GM23338 (cell line): ENCODE data around the gene HSPBP1. TPM values are rescaled to one million over a fixed set of nuclear protein-coding genes. Genes with fewer than 3 reads are reported as not detected.
A peak's percentile ranks its signal among the peaks of the same experiment; 100 is the strongest.

Experiments
- ATAC-seq: fragments of 200-7000 bp; cut with Tn5 transposase; 3 replicates; pipeline ENCODE4 v1.9.1; 2020
- DNase-seq: peaks from one replicate; pipeline ENCODE4 v3.0.0-alpha.2; 2015; ENCODE audit warnings: low spot score
- H2AFZ ChIP-seq: fragments of 200-600 bp; sonication (generic); 2 replicates; pipeline ENCODE4 v1.8.0; 2016; ENCODE audit warnings: antibody characterized with exemption, mild to moderate bottlenecking, moderate library complexity
- H3F3A ChIP-seq: fragments of 200-600 bp; sonication (generic); replicated peaks from 2 replicates; pipeline ENCODE4 v1.8.0; 2017; ENCODE audit warnings: antibody characterized with exemption, mixed run types, low read depth
- H3K27ac ChIP-seq: fragments of 200-600 bp; sonication (generic); 2 replicates; pipeline ENCODE4 v1.6.1; 2016; ENCODE audit warnings: low read depth
- H3K27me3 ChIP-seq: fragments of 200-600 bp; sonication (generic); 2 replicates; pipeline ENCODE4 v1.8.0; 2016; ENCODE audit warnings: mild to moderate bottlenecking, mixed run types, moderate library complexity; ENCODE audit not compliant: insufficient read depth
- H3K36me3 ChIP-seq: fragments of 200-600 bp; sonication (generic); 2 replicates; pipeline ENCODE4 v1.8.0; 2016; ENCODE audit warnings: mild to moderate bottlenecking; ENCODE audit not compliant: insufficient read depth
- H3K4me1 ChIP-seq: fragments of 200-600 bp; sonication (generic); 2 replicates; pipeline ENCODE4 v1.8.0; 2016; ENCODE audit warnings: mild to moderate bottlenecking, moderate library complexity; ENCODE audit not compliant: insufficient read depth
- H3K4me2 ChIP-seq: fragments of 200-600 bp; sonication (generic); 2 replicates; pipeline ENCODE4 v1.7.1; 2017; ENCODE audit warnings: mixed run types
- H3K4me3 ChIP-seq: fragments of 200-600 bp; sonication (generic); 2 replicates; pipeline ENCODE4 v1.6.1; 2016; ENCODE audit warnings: mixed run types
- H3K79me2 ChIP-seq: fragments of 200-600 bp; sonication (generic); replicated peaks from 2 replicates; pipeline ENCODE4 v1.8.0; 2017; ENCODE audit warnings: mild to moderate bottlenecking; ENCODE audit not compliant: insufficient read depth
- H3K9me2 ChIP-seq: fragments of 200-600 bp; sonication (generic); 2 replicates; pipeline ENCODE4 v1.8.0; 2017; ENCODE audit not compliant: insufficient read depth
- H4K20me1 ChIP-seq: fragments of 200-600 bp; sonication (generic); replicated peaks from 2 replicates; pipeline ENCODE4 v1.8.0; 2017; ENCODE audit warnings: mild to moderate bottlenecking; ENCODE audit not compliant: insufficient read depth
- H3K27ac Mint-ChIP-seq: 2 replicates; pipeline ENCODE4 v1.8.0; 2020; ENCODE audit warnings: inconsistent platforms, mild to moderate bottlenecking, moderate library complexity, mixed read lengths
- H3K27me3 Mint-ChIP-seq: 3 replicates; pipeline ENCODE4 v1.8.0; 2022; ENCODE audit warnings: low read depth, mild to moderate bottlenecking, moderate library complexity, mixed read lengths, inconsistent platforms; ENCODE audit not compliant: insufficient read depth, poor library complexity
- H3K36me3 Mint-ChIP-seq: 3 replicates; pipeline ENCODE4 v1.8.0; 2021; ENCODE audit warnings: low read depth, mild to moderate bottlenecking, inconsistent platforms, moderate library complexity, mixed read lengths
- H3K4me1 Mint-ChIP-seq: 3 replicates; pipeline ENCODE4 v1.8.0; 2020; ENCODE audit warnings: mild to moderate bottlenecking, inconsistent platforms, mixed read lengths
- H3K4me3 Mint-ChIP-seq: 3 replicates; pipeline ENCODE4 v1.8.0; 2021; ENCODE audit warnings: moderate library complexity, mild to moderate bottlenecking, inconsistent platforms, mixed read lengths
- H3K9me3 Mint-ChIP-seq: 3 replicates; pipeline ENCODE4 v1.8.0; 2020; ENCODE audit warnings: moderate library complexity, mild to moderate bottlenecking, inconsistent platforms, mixed read lengths
- CREB1 ChIP-seq: fragments of 250-450 bp; sonication (Bioruptor Pico); IDR thresholded peaks from 2 replicates; pipeline ENCODE4 v1.5.0; 2020; ENCODE audit warnings: low read depth, mild to moderate bottlenecking, moderate library complexity
- ETS1 ChIP-seq: IDR thresholded peaks from 2 replicates; pipeline ENCODE4 v1.6.1; 2016; ENCODE audit warnings: antibody characterized with exemption
- EZH2 ChIP-seq: fragments of 200-600 bp; sonication (generic); IDR thresholded peaks from one replicate; pipeline ENCODE4 v1.8.0; 2017; ENCODE audit warnings: antibody characterized with exemption, mild to moderate bottlenecking, low read depth; ENCODE audit not compliant: unreplicated experiment
- STAT1 ChIP-seq: IDR thresholded peaks from one replicate; pipeline ENCODE4 v1.6.1; 2016; ENCODE audit warnings: antibody characterized with exemption; ENCODE audit not compliant: unreplicated experiment
- ZNF331 ChIP-seq: fragments of 250-450 bp; sonication (Bioruptor Pico); IDR thresholded peaks from 2 replicates; pipeline ENCODE4 v1.5.0; 2020; ENCODE audit warnings: low read depth, mild to moderate bottlenecking, moderate library complexity
- polyA plus RNA-seq: library from polyadenylated mRNA; unstranded; fragments of >200 nt; fragmentation: Nextera tagmentation; extraction: Ambion mirVana; gene quantifications from 2 replicates; pipeline ENCODE4 v1.2.1, GENCODE V29; 2016
- total RNA-seq: library from RNA; depleted of rRNA; stranded (reverse); fragments of >200 nt; shearing (Covaris generic); gene quantifications from 2 replicates; pipeline ENCODE4 v1.2.3, GENCODE V29; 2014
- TF ChIP-seq, protein P1 (sequence below): IDR thresholded peaks from one replicate; pipeline ENCODE4 v1.6.1; 2018; ENCODE audit warnings: antibody characterized with exemption; ENCODE audit not compliant: unreplicated experiment
- TF ChIP-seq, protein P2 (sequence below): fragments of 250-450 bp; sonication (Bioruptor Pico); IDR thresholded peaks from 2 replicates; pipeline ENCODE4 v1.5.0; 2020; ENCODE audit warnings: mild to moderate bottlenecking, moderate library complexity

Gene HSPBP1
- total and polyA plus RNA-seq, 2 experiments from 2014 or later, result 83.6 to 91.1 TPM

DNA sequence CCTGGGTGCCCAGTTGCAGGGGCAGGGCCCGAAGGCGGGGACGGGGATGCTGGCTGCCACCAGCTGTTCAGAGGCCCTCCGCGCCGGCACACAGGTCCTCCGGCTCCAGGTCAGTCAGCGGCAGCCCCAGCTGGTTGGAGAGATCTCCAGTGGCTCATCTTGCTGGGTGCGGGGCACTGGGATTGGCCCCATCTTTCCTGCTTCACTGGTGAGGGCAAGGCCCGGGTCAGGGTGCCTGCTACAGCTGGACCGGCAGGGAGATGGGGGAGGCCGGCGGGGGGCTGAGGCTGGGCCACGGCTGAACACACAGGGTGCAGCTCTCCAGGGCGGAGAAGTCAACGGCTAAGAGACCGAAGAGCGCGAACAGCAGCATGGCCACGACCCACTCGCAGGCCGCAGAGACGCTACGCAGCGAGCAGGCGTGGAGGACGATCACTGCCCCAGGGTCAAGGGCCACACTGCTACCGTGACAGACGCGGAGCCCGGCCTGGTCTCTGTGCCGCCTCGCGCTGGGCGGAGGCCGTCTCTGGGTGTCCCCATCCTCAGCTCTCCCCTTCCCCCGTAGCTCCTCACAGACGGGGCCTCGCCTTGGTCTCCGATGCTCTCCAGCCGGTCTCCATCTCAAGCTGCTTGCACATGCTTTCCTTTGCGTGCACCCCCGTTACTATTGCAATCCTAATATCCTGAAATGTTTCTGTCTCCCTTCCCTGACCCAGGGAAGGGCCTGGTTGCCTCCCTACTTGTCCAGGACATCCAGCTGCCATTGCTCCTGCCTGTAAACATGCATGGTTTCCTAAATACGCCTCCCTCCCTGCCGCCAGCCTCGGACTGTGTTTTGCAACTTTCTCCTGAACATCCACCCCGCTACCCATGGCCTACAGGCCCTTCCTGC lies 33.0 kb upstream of the HSPBP1 start:
- Histone ChIP-seq H4K20me1 (no peaks in the 10 kb centered on the region; the same call in 1 of the 2 replicates), H3F3A (no peaks in the 10 kb centered on the region; the same call in 1 of the 2 replicates), H3K36me3 (peaks cover 3% of the 10 kb centered on the region; the same call in 1 of the 2 replicates), H3K4me2 (no peak overlapping the region), H3K4me1 (peaks cover 5% of the 10 kb centered on the region; the same call in 1 of the 2 replicates), H3K79me2 (no peaks in the 10 kb centered on the region), H2AFZ (no peak overlapping the region), H3K27me3 (no peaks in the 10 kb centered on the region), H3K4me3 (no peak overlapping the region), H3K27ac (no peak overlapping the region), H3K9me2 (no peaks in the 10 kb centered on the region)
- peak; percentile 29 for ATAC-seq
- Mint-ChIP-seq H3K4me3 (no peak overlapping the region; the same call in 2 of the 3 replicates), H3K4me1 (peaks cover 6% of the 10 kb centered on the region), H3K27me3 (peaks cover 9% of the 10 kb centered on the region), H3K27ac (no peak overlapping the region), H3K36me3 (peaks cover 16% of the 10 kb centered on the region), H3K9me3 (no peaks in the 10 kb centered on the region)
- TF ChIP-seq, protein P1, sequence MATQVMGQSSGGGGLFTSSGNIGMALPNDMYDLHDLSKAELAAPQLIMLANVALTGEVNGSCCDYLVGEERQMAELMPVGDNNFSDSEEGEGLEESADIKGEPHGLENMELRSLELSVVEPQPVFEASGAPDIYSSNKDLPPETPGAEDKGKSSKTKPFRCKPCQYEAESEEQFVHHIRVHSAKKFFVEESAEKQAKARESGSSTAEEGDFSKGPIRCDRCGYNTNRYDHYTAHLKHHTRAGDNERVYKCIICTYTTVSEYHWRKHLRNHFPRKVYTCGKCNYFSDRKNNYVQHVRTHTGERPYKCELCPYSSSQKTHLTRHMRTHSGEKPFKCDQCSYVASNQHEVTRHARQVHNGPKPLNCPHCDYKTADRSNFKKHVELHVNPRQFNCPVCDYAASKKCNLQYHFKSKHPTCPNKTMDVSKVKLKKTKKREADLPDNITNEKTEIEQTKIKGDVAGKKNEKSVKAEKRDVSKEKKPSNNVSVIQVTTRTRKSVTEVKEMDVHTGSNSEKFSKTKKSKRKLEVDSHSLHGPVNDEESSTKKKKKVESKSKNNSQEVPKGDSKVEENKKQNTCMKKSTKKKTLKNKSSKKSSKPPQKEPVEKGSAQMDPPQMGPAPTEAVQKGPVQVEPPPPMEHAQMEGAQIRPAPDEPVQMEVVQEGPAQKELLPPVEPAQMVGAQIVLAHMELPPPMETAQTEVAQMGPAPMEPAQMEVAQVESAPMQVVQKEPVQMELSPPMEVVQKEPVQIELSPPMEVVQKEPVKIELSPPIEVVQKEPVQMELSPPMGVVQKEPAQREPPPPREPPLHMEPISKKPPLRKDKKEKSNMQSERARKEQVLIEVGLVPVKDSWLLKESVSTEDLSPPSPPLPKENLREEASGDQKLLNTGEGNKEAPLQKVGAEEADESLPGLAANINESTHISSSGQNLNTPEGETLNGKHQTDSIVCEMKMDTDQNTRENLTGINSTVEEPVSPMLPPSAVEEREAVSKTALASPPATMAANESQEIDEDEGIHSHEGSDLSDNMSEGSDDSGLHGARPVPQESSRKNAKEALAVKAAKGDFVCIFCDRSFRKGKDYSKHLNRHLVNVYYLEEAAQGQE, result no peak
- no peak for TF ChIP-seq EZH2
- no peak for TF ChIP-seq STAT1
- no peak for TF ChIP-seq ZNF331
- peak; percentile 44 for DNase-seq

- Histone ChIP-seq H3F3A (no peaks in the 10 kb centered on the region; the same call in 1 of the 2 replicates), H3K4me2 (no peak overlapping the region), H3K36me3 (peaks cover 4% of the 10 kb centered on the region), H3K27me3 (no peaks in the 10 kb centered on the region), H3K4me3 (no peak overlapping the region), H3K4me1 (peaks cover 5% of the 10 kb centered on the region; the same call in 1 of the 2 replicates), H3K27ac (no peak overlapping the region), H3K9me2 (no peaks in the 10 kb centered on the region), H4K20me1 (no peaks in the 10 kb centered on the region; the same call in 1 of the 2 replicates), H3K79me2 (no peaks in the 10 kb centered on the region), H2AFZ (no peak overlapping the region)
- Mint-ChIP-seq H3K36me3 (peaks cover 22% of the 10 kb centered on the region), H3K27ac (no peak overlapping the region), H3K4me3 (no peak overlapping the region), H3K9me3 (no peaks in the 10 kb centered on the region; the same call in 2 of the 3 replicates), H3K4me1 (peaks cover 6% of the 10 kb centered on the region), H3K27me3 (peaks cover 9% of the 10 kb centered on the region)
- DNase-seq (no peak), ATAC-seq (no peak)
- TF ChIP-seq ETS1 (no peak), STAT1 (no peak), CREB1 (CRISPR knock-in tag) (no peak), ZNF331 (no peak)
- TF ChIP-seq, protein P2, sequence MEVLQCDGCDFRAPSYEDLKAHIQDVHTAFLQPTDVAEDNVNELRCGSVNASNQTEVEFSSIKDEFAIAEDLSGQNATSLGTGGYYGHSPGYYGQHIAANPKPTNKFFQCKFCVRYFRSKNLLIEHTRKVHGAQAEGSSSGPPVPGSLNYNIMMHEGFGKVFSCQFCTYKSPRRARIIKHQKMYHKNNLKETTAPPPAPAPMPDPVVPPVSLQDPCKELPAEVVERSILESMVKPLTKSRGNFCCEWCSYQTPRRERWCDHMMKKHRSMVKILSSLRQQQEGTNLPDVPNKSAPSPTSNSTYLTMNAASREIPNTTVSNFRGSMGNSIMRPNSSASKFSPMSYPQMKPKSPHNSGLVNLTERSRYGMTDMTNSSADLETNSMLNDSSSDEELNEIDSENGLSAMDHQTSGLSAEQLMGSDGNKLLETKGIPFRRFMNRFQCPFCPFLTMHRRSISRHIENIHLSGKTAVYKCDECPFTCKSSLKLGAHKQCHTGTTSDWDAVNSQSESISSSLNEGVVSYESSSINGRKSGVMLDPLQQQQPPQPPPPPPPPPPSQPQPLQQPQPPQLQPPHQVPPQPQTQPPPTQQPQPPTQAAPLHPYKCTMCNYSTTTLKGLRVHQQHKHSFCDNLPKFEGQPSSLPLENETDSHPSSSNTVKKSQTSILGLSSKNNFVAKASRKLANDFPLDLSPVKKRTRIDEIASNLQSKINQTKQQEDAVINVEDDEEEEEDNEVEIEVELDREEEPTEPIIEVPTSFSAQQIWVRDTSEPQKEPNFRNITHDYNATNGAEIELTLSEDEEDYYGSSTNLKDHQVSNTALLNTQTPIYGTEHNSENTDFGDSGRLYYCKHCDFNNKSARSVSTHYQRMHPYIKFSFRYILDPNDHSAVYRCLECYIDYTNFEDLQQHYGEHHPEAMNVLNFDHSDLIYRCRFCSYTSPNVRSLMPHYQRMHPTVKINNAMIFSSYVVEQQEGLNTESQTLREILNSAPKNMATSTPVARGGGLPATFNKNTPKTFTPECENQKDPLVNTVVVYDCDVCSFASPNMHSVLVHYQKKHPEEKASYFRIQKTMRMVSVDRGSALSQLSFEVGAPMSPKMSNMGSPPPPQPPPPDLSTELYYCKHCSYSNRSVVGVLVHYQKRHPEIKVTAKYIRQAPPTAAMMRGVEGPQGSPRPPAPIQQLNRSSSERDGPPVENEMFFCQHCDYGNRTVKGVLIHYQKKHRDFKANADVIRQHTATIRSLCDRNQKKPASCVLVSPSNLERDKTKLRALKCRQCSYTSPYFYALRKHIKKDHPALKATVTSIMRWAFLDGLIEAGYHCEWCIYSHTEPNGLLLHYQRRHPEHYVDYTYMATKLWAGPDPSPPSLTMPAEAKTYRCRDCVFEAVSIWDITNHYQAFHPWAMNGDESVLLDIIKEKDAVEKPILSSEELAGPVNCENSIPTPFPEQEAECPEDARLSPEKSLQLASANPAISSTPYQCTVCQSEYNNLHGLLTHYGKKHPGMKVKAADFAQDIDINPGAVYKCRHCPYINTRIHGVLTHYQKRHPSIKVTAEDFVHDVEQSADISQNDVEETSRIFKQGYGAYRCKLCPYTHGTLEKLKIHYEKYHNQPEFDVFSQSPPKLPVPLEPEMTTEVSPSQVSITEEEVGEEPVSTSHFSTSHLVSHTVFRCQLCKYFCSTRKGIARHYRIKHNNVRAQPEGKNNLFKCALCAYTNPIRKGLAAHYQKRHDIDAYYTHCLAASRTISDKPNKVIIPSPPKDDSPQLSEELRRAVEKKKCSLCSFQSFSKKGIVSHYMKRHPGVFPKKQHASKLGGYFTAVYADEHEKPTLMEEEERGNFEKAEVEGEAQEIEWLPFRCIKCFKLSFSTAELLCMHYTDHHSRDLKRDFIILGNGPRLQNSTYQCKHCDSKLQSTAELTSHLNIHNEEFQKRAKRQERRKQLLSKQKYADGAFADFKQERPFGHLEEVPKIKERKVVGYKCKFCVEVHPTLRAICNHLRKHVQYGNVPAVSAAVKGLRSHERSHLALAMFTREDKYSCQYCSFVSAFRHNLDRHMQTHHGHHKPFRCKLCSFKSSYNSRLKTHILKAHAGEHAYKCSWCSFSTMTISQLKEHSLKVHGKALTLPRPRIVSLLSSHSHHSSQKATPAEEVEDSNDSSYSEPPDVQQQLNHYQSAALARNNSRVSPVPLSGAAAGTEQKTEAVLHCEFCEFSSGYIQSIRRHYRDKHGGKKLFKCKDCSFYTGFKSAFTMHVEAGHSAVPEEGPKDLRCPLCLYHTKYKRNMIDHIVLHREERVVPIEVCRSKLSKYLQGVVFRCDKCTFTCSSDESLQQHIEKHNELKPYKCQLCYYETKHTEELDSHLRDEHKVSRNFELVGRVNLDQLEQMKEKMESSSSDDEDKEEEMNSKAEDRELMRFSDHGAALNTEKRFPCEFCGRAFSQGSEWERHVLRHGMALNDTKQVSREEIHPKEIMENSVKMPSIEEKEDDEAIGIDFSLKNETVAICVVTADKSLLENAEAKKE (CRISPR knock-in tag), result no peak
Measured at GRCh38 chr19:55311797-55312196, 31.9 kb upstream of the HSPBP1 start.
